Thyroid gland (tissue), 4 donors: Measurements from ENCODE around the gene AATF. TPM values are rescaled to one million over a fixed set of nuclear protein-coding genes. Genes with fewer than 3 reads are reported as not detected.
A peak's percentile ranks its signal among the peaks of the same experiment; 100 is the strongest.

Source experiments
- DNase-seq, 2 donors: peaks; one replicate each; pipeline ENCODE4 v3.0.0-alpha.2; 2019
- H3K27ac ChIP-seq, 3 donors: fragments of 200-600 bp; sonication (generic); 1 replicate in 2 of 3; 2 replicates in 1 of 3; pipeline ENCODE4 v1.5.1; 2016 to 2019; ENCODE audit warnings: mild to moderate bottlenecking in 1 of 3, moderate library complexity in 1 of 3
- H3K27me3 ChIP-seq: fragments of 200-600 bp; sonication (generic); one replicate; pipeline ENCODE4 v1.5.1; 2019
- H3K36me3 ChIP-seq, 2 donors: fragments of 200-600 bp; sonication (generic); one replicate each; pipeline ENCODE4 v1.5.1; 2016 to 2019
- H3K4me1 ChIP-seq, 2 donors: fragments of 200-600 bp; sonication (generic); one replicate each; pipeline ENCODE4 v1.5.1; 2017 to 2019
- H3K4me3 ChIP-seq, 3 donors: fragments of 200-600 bp; sonication (generic); replicated peaks in 1 of 3; 1 replicate in 2 of 3; 2 replicates in 1 of 3; pipeline ENCODE4 v1.5.1; 2016; ENCODE audit warnings: mild to moderate bottlenecking in 1 of 3
- H3K9me3 ChIP-seq: fragments of 200-600 bp; sonication (generic); one replicate; pipeline ENCODE4 v1.5.1; 2017
- POLR2A ChIP-seq, 2 donors: fragments of 450-650 bp; IDR thresholded peaks; one replicate each; pipeline ENCODE4 v1.6.1; 2017; ENCODE audit warnings: antibody characterized with exemption in 2 of 2, mild to moderate bottlenecking in 2 of 2, moderate library complexity in 1 of 2
- WGBS, 2 donors: methylation state at CpG; one replicate each; pipeline ENCODE4 v1.1.5; 2017; 5-methylcytosine and 5-hydroxymethylcytosine counted together
- intact Hi-C: fragments of 100-400 bp; cut with DNase I; formaldehyde crosslinking; loops from one replicate; pipeline ENCODE4 v1.15.1; 2023
- total RNA-seq, 4 donors: library from RNA; depleted of rRNA; stranded (reverse); fragments of >200 nt; gene quantifications; one replicate each; pipeline ENCODE4 v1.2.3, GENCODE V29; 2016
- TF ChIP-seq, protein P1 (sequence below), 6 experiments: fragments of 200-600 bp in 3 of 6; fragments of 450-650 bp in 3 of 6; sonication (generic) in 3 of 6; IDR thresholded peaks; one replicate each; pipeline ENCODE4 v1.5.1; 2016 to 2019; ENCODE audit warnings: antibody characterized with exemption in 6 of 6, mild to moderate bottlenecking in 2 of 6, inconsistent platforms in 1 of 6, moderate library complexity in 1 of 6

The AATF gene
- total RNA-seq, 4 donors from 2014 or later: 28.5 to 38.9 (median 32.4) TPM

DNA sequence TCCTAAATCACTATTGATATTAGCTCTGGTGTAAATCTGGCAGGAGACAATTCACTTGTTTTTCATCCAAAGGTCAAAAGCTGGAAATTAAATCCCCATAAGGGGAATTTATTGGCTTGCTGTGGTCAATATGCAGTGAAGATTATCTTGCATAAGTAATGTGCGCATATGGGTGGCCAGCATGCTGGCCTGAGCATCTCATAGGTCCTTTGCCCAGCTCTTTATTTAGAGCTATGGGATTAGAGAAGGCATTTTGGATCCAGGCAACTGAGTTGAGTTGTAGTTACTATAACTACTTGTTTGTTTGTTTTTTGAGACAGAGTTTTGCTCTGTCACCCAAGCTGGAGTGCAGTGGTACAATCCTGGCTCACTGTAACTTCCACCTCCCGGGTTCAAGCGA, 110.7 kb downstream of the AATF start:
- no peak for DNase-seq
- 86 to 96% methylated on average over 3 of the region's 3 CpGs for WGBS, 2 donors
- intact Hi-C loops: loop anchor here (10.0 kb wide), 1 partner anchor 445 kb away; no protein-coding TSS in a partner anchor
- H3K27me3 ChIP-seq: no peaks in the 10 kb centered on the region
- TF ChIP-seq, protein P1, sequence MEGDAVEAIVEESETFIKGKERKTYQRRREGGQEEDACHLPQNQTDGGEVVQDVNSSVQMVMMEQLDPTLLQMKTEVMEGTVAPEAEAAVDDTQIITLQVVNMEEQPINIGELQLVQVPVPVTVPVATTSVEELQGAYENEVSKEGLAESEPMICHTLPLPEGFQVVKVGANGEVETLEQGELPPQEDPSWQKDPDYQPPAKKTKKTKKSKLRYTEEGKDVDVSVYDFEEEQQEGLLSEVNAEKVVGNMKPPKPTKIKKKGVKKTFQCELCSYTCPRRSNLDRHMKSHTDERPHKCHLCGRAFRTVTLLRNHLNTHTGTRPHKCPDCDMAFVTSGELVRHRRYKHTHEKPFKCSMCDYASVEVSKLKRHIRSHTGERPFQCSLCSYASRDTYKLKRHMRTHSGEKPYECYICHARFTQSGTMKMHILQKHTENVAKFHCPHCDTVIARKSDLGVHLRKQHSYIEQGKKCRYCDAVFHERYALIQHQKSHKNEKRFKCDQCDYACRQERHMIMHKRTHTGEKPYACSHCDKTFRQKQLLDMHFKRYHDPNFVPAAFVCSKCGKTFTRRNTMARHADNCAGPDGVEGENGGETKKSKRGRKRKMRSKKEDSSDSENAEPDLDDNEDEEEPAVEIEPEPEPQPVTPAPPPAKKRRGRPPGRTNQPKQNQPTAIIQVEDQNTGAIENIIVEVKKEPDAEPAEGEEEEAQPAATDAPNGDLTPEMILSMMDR (IDR thresholded peaks at IDR 0.05): no peak
- no peak for TF ChIP-seq POLR2A (IDR thresholded peaks at IDR 0.05)
- no peak overlapping the region for H3K27ac ChIP-seq
- no peaks in the 10 kb centered on the region for H3K9me3 ChIP-seq
- H3K4me1 ChIP-seq: no peaks in the 10 kb centered on the region
- no peak overlapping the region for H3K4me3 ChIP-seq
- peaks cover 0 to 7% of the 10 kb centered on the region in 2 donors for H3K36me3 ChIP-seq

DNA sequence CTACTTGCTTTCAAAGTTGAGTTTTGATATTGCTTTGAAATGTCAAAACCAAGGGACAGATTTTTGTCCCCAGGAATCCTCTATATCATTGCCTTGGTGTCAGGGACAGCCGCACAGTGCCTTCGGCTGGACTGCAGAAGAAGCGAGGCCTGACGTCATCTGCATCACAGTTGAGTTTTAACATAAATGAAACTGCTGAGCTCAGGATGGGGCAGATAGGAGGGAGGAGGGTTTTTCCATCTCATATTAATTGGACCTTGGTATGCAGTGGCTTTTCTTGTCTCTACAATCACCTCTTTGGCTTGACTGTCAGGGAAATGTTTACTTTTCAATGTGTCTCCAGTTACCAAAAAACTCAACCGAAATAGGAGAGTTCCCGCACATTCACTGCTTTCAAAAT, 111.3 kb downstream of the AATF start:
- Histone ChIP-seq H3K27me3 (no peaks in the 10 kb centered on the region), H3K36me3 (peaks cover 0 to 7% of the 10 kb centered on the region in 2 donors), H3K27ac (no peak overlapping the region), H3K9me3 (no peaks in the 10 kb centered on the region), H3K4me1 (no peaks in the 10 kb centered on the region), H3K4me3 (no peak overlapping the region)
- intact Hi-C loops: no loop called here
- WGBS, 2 donors: 82 to 85% methylated on average over 6 of the region's 6 CpGs
- no peak for DNase-seq
- TF ChIP-seq, protein P1 (IDR thresholded peaks at IDR 0.05): no peak
- TF ChIP-seq POLR2A (IDR thresholded peaks at IDR 0.05): no peak

DNA sequence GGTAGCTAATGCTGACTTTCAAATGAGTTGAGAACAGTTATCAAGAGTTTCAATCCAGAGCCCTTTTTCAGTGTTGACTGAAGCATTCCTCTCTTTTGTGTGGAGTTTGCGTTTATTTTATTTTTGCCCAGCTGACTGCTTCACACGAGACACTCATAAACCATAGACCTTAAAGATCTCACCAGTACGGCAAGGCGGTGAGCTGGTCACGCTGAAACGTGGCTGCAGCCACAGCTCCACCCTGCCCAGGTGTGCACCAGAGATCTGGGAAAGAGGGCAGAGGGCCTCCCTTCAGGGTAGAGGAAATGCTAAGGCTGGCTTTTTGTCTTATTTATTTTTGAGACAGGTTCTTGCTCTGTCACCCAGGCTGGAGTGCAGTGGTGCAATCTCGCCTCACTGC, 112.2 kb downstream of the AATF start:
- H3K9me3 ChIP-seq: no peaks in the 10 kb centered on the region
- no peak for DNase-seq
- H3K27ac ChIP-seq: no peak overlapping the region
- H3K36me3 ChIP-seq: peaks cover 0 to 7% of the 10 kb centered on the region in 2 donors
- 48 to 53% methylated on average over 7 of the region's 7 CpGs for WGBS, 2 donors
- no peak for TF ChIP-seq POLR2A (IDR thresholded peaks at IDR 0.05)
- TF ChIP-seq, protein P1 (IDR thresholded peaks at IDR 0.05): no peak
- H3K4me1 ChIP-seq: no peaks in the 10 kb centered on the region
- intact Hi-C loops: no loop called here
- no peaks in the 10 kb centered on the region for H3K27me3 ChIP-seq
- no peak overlapping the region for H3K4me3 ChIP-seq

DNA sequence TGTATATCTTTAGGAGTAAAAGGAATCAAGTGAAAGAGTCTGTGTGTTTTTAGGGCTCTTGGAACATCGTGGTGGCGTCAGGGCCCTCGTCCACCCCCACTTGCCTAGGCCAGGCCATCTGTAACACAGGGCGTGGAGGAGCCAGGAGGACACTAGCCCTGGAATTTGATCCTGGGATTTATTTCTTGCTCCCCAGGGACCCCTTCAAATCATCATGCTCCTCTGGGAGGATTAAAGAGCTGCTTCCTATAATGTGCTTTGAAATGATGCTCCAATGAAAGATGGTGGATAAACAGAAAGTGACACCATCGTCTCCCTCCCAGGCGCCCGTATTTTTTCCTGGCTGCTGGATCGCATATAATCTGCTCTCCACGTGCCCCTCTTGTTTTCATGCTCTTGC, 113.3 kb downstream of the AATF start:
- 74 to 75% methylated on average over 9 of the region's 9 CpGs for WGBS, 2 donors

DNA sequence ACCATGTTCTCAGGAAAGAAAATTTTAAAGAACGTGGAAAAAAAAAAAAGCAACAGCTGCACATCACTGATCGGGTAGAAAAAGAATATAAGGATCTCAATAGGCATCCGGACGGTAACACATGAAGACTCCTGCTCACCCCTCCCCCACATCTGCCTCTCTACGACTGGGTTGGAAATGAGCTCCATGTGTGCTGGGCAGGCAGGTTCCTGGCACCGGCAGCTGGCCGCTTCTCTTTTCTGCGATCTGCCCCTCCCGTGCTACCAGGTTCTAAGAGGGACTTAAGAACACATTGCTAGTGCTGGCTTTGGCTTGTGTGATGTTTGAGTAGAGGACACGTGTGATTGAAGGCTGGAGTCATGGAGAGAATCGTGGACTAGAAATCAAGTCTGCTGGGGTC, 115.5 kb downstream of the AATF start:
- H3K27me3 ChIP-seq: no peaks in the 10 kb centered on the region
- peak; percentile 76 for DNase-seq
- H3K9me3 ChIP-seq: no peaks in the 10 kb centered on the region
- TF ChIP-seq, protein P1 (IDR thresholded peaks at IDR 0.05): no peak
- no peak for TF ChIP-seq POLR2A (IDR thresholded peaks at IDR 0.05)
- intact Hi-C loops: no loop called here
- no peaks in the 10 kb centered on the region for H3K4me1 ChIP-seq
- no peaks in the 10 kb centered on the region for H3K36me3 ChIP-seq
- no peak overlapping the region for H3K4me3 ChIP-seq
- WGBS, 2 donors: 25 to 32% methylated on average over 11 of the region's 11 CpGs
- no peak overlapping the region for H3K27ac ChIP-seq

More for the DNA sequence above, 113.3 kb downstream of the AATF start:
- Histone ChIP-seq H3K27ac (no peak overlapping the region), H3K4me3 (no peak overlapping the region), H3K9me3 (no peaks in the 10 kb centered on the region), H3K36me3 (peaks cover 0 to under 1% of the 10 kb centered on the region in 2 donors), H3K4me1 (no peaks in the 10 kb centered on the region), H3K27me3 (no peaks in the 10 kb centered on the region)
- DNase-seq: no peak
- no peak for TF ChIP-seq POLR2A (IDR thresholded peaks at IDR 0.05)
- TF ChIP-seq, protein P1 (IDR thresholded peaks at IDR 0.05): no peak
- intact Hi-C loops: no loop called here
